Glomerular visceral epithelial cell (primary cell): Measurements from ENCODE around the gene RIMS1.
A peak's percentile ranks its signal among the peaks of the same experiment; 100 is the strongest.

Experiments used
- DNase-seq: peaks from one replicate; pipeline ENCODE4 v3.0.0-alpha.2; 2016; ENCODE audit errors: extremely low spot score

Gene RIMS1

GRCh38 chr6:72413884-72414283, 527.5 kb downstream of the RIMS1 start:
- peak; percentile 5 for DNase-seq

GRCh38 chr6:72414657-72415056, 528.3 kb downstream of the RIMS1 start:
- DNase-seq = no peak

GRCh38 chr6:72416744-72417465, 530.6 kb downstream of the RIMS1 start:
- DNase-seq = no peak

- no peak for DNase-seq
Observed at GRCh38 chr6:72417759-72418158, 531.4 kb downstream of the RIMS1 start.

- peak; percentile 27 for DNase-seq
Observed at GRCh38 chr6:72418495-72418894, 532.1 kb downstream of the RIMS1 start.

GRCh38 chr6:72419966-72420365, 533.6 kb downstream of the RIMS1 start:
- no peak for DNase-seq

- no peak for DNase-seq
Observed at GRCh38 chr6:72420409-72420808, 534.1 kb downstream of the RIMS1 start.

GRCh38 chr6:72421387-72421786, 535.0 kb downstream of the RIMS1 start:
- DNase-seq = no peak

GRCh38 chr6:72422171-72422570, 535.8 kb downstream of the RIMS1 start:
- DNase-seq = no peak

GRCh38 chr6:72424476-72424875, 538.1 kb downstream of the RIMS1 start:
- DNase-seq = no peak

GRCh38 chr6:72425003-72425681, 538.8 kb downstream of the RIMS1 start:
- no peak for DNase-seq

- no peak for DNase-seq
Observed at GRCh38 chr6:72440611-72441010, 554.3 kb downstream of the RIMS1 start.

GRCh38 chr6:72446430-72446829, 560.1 kb downstream of the RIMS1 start:
- DNase-seq = peak; percentile 3
